Measurements from ENCODE around the gene KLHL29.

The KLHL29 gene

DNA sequence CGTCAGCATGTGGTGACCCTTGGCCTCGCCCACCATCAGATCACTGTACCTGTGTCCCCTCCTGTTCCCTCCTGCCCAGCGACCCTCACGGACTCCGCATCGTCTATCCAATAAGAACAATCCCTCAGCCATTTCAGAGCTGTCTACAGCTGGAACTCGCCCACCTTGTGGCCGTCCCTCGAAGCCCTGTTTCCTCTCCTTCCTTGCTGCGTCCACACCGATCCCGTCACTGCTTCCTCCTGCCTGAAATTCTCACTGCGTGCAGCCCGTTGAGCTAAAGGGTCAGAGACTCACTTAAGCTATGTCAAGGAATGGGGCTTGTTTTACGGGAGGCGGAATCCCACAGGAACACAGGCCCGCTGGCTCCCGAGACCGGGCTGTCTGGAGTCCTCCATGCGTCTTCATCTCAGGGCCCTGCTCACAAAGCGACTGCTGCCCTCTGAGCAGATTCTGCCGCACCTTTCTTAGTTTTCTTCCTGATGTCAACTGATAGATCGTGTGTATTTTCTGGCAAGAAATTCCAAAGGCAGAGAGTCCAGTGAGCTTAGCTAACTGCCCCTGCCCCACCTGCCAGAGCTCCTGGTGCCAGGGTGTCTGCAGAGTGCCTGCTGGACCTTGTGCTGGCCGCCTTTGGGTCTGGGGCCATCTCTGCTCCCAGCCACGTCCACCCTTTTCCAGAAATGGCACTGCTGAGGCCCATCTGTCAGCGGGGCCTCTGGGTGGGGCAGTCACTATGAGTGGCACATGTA is 35.3 kb downstream of the KLHL29 start:
- Histone ChIP-seq H3K27ac (ENCODE audit: low read depth, low read length) (no peak overlapping the region), H3K4me1 (ENCODE audit: control insufficient read depth in 1 of 2, insufficient read depth in 2 of 2, low read length in 2 of 2) (peaks cover 0 to 4% of the 10 kb centered on the region in 2 donors), H3K9ac (ENCODE audit: low read depth in 1 of 2, low read length in 2 of 2) (no peak overlapping the region), H3K4me3 (ENCODE audit: low read depth in 1 of 2, low read length in 2 of 2) (no peak overlapping the region), H3K36me3 (ENCODE audit: control insufficient read depth in 1 of 2, insufficient read depth in 2 of 2, low read length in 2 of 2) (no peaks in the 10 kb centered on the region), H3K27me3 (ENCODE audit: control insufficient read depth in 1 of 2, insufficient read depth in 2 of 2, low read length in 2 of 2) (no peaks in the 10 kb centered on the region), H3K9me3 (ENCODE audit: control insufficient read depth in 1 of 2, low read length in 2 of 2) (no peaks in the 10 kb centered on the region)

DNA sequence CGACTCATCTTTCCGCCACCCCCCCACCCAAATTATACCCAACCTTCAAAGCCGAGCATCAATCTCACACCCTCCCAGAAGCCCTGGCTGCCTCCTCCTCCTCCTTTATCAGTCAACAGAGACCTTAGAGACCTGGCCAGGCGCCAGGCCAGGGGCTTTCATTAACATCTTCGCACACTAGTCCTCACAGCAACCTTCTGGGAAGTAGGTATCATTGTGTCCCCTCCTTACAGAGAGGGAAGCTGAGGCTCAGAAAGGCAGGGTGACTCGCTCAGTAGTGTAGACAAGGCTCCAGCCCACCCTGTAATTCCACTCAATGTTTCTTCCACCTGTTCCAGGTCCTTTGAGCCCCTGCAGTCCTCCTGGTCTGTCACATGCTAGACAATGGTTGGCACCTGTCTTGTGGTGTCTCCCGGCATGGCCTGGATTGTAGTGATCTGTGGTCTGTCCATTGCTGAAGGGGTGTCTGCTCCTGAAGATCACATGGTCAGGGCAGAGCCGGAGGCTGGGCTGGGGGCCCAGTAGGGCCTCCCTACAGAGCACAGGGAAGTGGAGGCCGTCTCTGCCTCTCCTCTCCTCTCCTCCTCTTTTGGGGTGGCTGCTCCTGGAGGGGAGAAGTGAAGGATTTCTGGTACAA is 36.0 kb downstream of the KLHL29 start:
- peaks cover 0 to 4% of the 10 kb centered on the region in 2 donors for H3K4me1 ChIP-seq (ENCODE audit: control insufficient read depth in 1 of 2, insufficient read depth in 2 of 2, low read length in 2 of 2)
- no peaks in the 10 kb centered on the region for H3K27me3 ChIP-seq (ENCODE audit: control insufficient read depth in 1 of 2, insufficient read depth in 2 of 2, low read length in 2 of 2)
- H3K4me3 ChIP-seq (ENCODE audit: low read depth in 1 of 2, low read length in 2 of 2) = no peak overlapping the region
- no peak overlapping the region for H3K9ac ChIP-seq (ENCODE audit: low read depth in 1 of 2, low read length in 2 of 2)
- no peak overlapping the region for H3K27ac ChIP-seq (ENCODE audit: low read depth, low read length)
- no peaks in the 10 kb centered on the region for H3K36me3 ChIP-seq (ENCODE audit: control insufficient read depth in 1 of 2, insufficient read depth in 2 of 2, low read length in 2 of 2)
- no peaks in the 10 kb centered on the region for H3K9me3 ChIP-seq (ENCODE audit: control insufficient read depth in 1 of 2, low read length in 2 of 2)

DNA sequence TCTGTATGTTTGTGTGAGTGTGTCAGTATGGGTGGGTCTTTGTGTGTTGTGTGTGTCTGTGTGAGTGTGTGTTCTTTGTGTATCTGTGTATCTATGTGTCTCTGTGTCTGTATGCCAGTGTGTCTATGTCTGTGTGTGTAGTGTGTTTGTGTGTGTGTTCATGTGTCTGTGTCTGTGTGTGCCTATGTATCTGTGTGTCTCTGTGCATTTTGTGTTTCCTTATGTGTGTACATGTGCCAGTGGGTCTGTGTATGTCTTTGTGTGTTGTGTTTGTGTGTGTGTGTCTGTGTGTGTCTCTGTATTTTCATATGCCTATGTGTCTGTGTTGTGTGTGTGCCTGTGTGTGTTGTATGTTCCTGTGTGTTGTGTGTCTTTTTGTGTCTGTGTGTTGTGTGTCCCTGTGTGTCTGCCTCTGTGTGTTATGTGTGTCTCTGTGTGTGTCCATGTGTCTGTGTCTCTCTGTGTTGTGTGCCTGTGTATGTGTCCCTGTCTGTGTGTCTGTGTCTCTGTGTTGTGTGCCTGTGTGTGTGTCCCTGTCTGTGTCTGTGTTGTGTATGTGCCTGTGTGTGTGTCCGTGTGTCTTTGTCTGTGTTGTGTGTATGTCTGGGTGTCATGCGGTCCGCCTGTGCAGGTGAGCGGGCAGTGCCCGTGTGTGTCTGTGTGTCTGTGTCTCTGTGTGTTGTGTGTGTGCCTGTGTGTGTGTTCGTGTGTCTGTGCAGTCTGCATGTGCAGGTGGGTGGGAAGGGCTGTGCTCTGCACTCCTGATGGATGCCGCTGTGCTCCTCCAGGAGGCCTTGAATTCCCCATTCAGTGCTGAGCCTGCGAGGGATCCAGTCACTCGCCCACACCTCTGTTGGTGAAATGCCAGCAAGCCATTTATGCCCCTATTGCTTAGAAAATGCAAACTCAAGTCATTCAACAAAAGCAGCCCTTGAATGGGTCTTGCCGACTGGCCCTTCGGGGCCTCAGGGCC is 37.4 kb downstream of the KLHL29 start:
- Histone ChIP-seq H3K27me3 (ENCODE audit: control insufficient read depth in 1 of 2, insufficient read depth in 2 of 2, low read length in 2 of 2) (no peaks in the 10 kb centered on the region), H3K4me3 (ENCODE audit: low read depth in 1 of 2, low read length in 2 of 2) (no peak overlapping the region), H3K4me1 (ENCODE audit: control insufficient read depth in 1 of 2, insufficient read depth in 2 of 2, low read length in 2 of 2) (peaks cover 0 to 4% of the 10 kb centered on the region in 2 donors), H3K9me3 (ENCODE audit: control insufficient read depth in 1 of 2, low read length in 2 of 2) (no peaks in the 10 kb centered on the region), H3K27ac (ENCODE audit: low read depth, low read length) (no peak overlapping the region), H3K36me3 (ENCODE audit: control insufficient read depth in 1 of 2, insufficient read depth in 2 of 2, low read length in 2 of 2) (no peaks in the 10 kb centered on the region), H3K9ac (ENCODE audit: low read depth in 1 of 2, low read length in 2 of 2) (no peak overlapping the region)

DNA sequence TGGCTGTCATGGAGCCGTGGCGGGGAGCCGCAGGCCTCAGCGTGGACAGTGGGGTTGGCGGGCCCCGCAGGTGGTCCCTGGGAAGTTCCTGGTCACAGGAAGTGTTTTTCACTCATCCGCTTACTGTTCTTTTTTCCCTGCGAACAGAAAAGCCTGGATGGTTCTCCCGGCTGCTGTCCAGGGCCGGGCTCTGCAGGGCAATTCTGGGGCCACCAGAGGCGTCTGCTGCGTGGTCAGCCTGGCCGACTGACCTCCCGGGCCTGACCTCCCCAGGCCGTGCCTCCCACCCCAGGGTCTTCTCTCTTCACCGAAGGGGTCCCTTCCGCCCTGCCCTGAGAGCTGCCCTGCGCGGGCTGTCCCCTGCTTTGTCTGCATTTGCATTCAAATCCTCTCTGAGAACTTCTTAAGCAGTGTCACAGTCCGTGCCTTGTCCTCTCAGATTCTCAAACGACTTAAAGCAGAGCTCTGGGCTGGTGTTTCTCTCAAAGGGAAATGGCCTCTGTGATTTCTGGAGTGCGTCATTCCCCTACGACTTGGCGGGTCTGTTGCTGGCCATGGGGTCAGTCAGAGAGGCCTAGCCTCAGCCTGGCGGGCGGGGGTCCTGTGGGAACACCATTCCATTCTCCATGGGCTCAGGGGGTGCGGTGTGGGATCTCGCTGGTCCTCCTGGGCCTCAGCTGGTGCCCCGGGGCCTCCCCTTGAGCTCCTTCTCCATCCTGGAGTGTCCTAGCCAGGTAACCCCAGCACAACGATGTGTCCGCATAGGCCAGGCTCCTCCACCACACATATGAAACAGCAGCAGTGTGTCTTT is 38.3 kb downstream of the KLHL29 start:
- H3K4me1 ChIP-seq (ENCODE audit: control insufficient read depth in 1 of 2, insufficient read depth in 2 of 2, low read length in 2 of 2) = peaks cover 0 to under 1% of the 10 kb centered on the region in 2 donors
- no peak overlapping the region for H3K27ac ChIP-seq (ENCODE audit: low read depth, low read length)
- H3K4me3 ChIP-seq (ENCODE audit: low read depth in 1 of 2, low read length in 2 of 2) = no peak overlapping the region
- no peak overlapping the region for H3K9ac ChIP-seq (ENCODE audit: low read depth in 1 of 2, low read length in 2 of 2)
- no peaks in the 10 kb centered on the region for H3K36me3 ChIP-seq (ENCODE audit: control insufficient read depth in 1 of 2, insufficient read depth in 2 of 2, low read length in 2 of 2)
- H3K9me3 ChIP-seq (ENCODE audit: control insufficient read depth in 1 of 2, low read length in 2 of 2) = no peaks in the 10 kb centered on the region
- no peaks in the 10 kb centered on the region for H3K27me3 ChIP-seq (ENCODE audit: control insufficient read depth in 1 of 2, insufficient read depth in 2 of 2, low read length in 2 of 2)

DNA sequence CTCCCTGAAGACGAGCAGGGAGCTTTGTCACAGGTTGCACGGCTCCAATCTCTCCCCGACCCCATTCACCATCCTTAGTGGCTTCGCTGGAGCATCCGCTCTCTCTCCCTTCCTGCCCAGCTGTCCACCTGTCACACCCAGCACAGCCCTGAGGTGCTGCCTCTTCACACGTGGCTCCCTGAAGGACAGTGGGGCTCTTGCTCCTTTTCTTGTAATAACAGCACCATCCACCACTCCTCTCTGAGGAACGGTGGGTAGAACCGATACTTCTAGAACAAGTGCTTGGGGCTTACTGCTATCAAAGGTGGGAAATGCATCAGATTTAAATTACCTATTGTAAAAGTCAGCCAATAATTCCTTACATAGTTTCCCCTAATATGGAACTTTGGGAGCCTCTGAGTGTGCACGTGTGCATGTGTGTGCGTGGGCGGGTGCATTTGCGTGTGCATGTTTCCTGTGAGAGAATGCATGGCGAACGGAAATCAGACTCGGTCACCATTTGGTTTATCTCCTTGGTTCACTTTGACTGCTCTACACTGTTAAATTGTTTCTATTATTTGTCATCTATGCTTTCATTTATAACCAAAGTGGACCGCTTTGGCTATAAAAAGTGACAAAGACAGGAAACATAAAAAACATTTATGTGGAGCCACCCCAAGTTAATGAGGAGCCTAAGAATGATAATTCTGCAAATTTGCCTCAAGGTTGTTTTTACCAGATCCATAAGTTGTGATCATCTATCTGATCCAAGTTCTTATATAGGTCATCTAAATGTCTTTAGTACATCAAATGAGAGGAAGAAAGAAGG is 39.1 kb downstream of the KLHL29 start:
- Histone ChIP-seq H3K4me1 (ENCODE audit: control insufficient read depth in 1 of 2, insufficient read depth in 2 of 2, low read length in 2 of 2) (no peaks in the 10 kb centered on the region), H3K27ac (ENCODE audit: low read depth, low read length) (no peak overlapping the region), H3K9me3 (ENCODE audit: control insufficient read depth in 1 of 2, low read length in 2 of 2) (no peaks in the 10 kb centered on the region), H3K27me3 (ENCODE audit: control insufficient read depth in 1 of 2, insufficient read depth in 2 of 2, low read length in 2 of 2) (no peaks in the 10 kb centered on the region), H3K9ac (ENCODE audit: low read depth in 1 of 2, low read length in 2 of 2) (no peak overlapping the region), H3K36me3 (ENCODE audit: control insufficient read depth in 1 of 2, insufficient read depth in 2 of 2, low read length in 2 of 2) (no peaks in the 10 kb centered on the region), H3K4me3 (ENCODE audit: low read depth in 1 of 2, low read length in 2 of 2) (no peak overlapping the region)

DNA sequence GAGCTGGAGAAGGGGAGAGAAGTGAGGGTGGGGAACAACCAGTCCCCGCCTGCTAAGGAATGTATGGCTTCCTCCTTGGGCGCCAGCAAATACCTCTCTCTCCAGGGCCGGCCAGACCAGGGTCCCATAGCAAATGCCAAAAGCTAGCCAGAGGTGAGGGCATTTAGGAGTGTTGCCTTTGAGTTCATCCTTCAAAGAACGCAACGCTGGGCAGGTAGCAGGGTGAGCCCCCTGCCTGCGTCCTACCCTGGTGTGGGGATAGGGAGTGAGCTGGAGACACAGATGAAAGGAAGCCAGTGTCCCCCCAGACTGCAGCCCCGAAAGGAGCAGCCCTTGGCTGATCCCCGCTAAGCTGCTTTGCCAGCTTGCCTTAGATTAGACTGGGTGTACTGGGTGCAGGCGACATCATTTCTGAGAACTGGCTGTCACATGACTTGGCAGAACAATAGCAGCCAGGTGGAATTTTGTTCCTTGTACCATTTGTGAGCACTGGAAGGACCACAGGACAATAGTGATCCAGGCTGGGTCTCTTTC is 40.4 kb downstream of the KLHL29 start:
- Histone ChIP-seq H3K4me1 (ENCODE audit: control insufficient read depth in 1 of 2, insufficient read depth in 2 of 2, low read length in 2 of 2) (no peaks in the 10 kb centered on the region), H3K27ac (ENCODE audit: low read depth, low read length) (no peak overlapping the region), H3K9me3 (ENCODE audit: control insufficient read depth in 1 of 2, low read length in 2 of 2) (no peaks in the 10 kb centered on the region), H3K27me3 (ENCODE audit: control insufficient read depth in 1 of 2, insufficient read depth in 2 of 2, low read length in 2 of 2) (no peaks in the 10 kb centered on the region), H3K36me3 (ENCODE audit: control insufficient read depth in 1 of 2, insufficient read depth in 2 of 2, low read length in 2 of 2) (no peaks in the 10 kb centered on the region), H3K9ac (ENCODE audit: low read depth in 1 of 2, low read length in 2 of 2) (no peak overlapping the region), H3K4me3 (ENCODE audit: low read depth in 1 of 2, low read length in 2 of 2) (no peak overlapping the region)

DNA sequence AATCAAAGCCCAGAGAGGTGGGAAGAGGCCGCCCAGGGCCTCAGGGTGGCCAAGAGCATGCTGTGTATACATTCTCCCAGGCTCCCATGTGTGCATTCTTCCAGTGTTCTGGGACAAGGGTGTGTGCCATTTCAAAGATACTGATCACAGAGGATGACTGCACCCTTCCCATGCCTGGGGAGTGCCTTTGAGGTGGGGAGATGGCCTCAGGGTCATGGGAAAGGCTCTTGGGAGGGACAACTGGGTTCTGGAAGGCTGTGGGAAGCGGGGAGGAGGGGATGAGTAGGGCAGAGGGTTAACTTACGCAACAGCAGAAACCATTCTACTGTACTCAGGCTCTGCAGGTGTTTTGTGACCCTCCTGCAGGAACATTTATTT is 40.9 kb downstream of the KLHL29 start:
- Histone ChIP-seq H3K27me3 (ENCODE audit: control insufficient read depth in 1 of 2, insufficient read depth in 2 of 2, low read length in 2 of 2) (no peaks in the 10 kb centered on the region), H3K4me3 (ENCODE audit: low read depth in 1 of 2, low read length in 2 of 2) (no peak overlapping the region), H3K4me1 (ENCODE audit: control insufficient read depth in 1 of 2, insufficient read depth in 2 of 2, low read length in 2 of 2) (no peaks in the 10 kb centered on the region), H3K9me3 (ENCODE audit: control insufficient read depth in 1 of 2, low read length in 2 of 2) (no peaks in the 10 kb centered on the region), H3K27ac (ENCODE audit: low read depth, low read length) (no peak overlapping the region), H3K36me3 (ENCODE audit: control insufficient read depth in 1 of 2, insufficient read depth in 2 of 2, low read length in 2 of 2) (no peaks in the 10 kb centered on the region), H3K9ac (ENCODE audit: low read depth in 1 of 2, low read length in 2 of 2) (no peak overlapping the region)

DNA sequence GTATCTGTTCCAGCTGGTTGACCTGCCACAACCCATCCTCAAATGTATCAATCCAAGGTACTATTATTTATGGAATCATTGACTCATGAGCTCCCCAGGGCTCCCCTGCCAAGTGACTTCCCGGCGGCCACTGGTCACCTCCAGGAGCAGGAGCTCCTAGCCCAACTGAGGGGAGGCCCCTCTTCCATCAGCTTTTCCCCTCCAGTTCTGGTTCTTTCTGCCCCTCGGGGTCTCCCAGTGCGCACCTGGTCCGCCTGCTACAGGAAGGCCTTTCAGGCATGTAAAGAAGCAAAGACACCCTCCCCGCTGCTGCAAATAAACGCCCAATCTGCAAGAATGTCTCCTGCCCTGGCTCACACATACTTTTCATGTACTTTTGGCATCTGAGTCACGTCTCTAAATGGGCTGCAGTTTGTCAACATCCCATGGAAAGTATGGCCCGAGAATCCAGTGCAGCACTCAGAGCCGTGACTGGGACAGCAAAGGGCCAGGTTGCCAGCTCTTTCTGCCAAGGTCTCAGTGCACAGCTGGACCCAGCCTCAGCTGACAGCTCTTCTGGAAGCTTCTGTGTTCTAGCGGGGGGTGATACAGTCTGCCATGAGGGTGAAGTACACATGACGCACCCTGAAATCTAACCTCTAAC is 41.4 kb downstream of the KLHL29 start:
- Histone ChIP-seq H3K27ac (ENCODE audit: low read depth, low read length) (no peak overlapping the region), H3K9me3 (ENCODE audit: control insufficient read depth in 1 of 2, low read length in 2 of 2) (no peaks in the 10 kb centered on the region), H3K27me3 (ENCODE audit: control insufficient read depth in 1 of 2, insufficient read depth in 2 of 2, low read length in 2 of 2) (no peaks in the 10 kb centered on the region), H3K36me3 (ENCODE audit: control insufficient read depth in 1 of 2, insufficient read depth in 2 of 2, low read length in 2 of 2) (no peaks in the 10 kb centered on the region), H3K4me3 (ENCODE audit: low read depth in 1 of 2, low read length in 2 of 2) (no peak overlapping the region), H3K9ac (ENCODE audit: low read depth in 1 of 2, low read length in 2 of 2) (no peak overlapping the region), H3K4me1 (ENCODE audit: control insufficient read depth in 1 of 2, insufficient read depth in 2 of 2, low read length in 2 of 2) (no peaks in the 10 kb centered on the region)
